Activated T-cell treated with anti-CD3 and anti-CD28 coated beads, Interleukin-2, amount 50 U/mL, for 72 hours (primary cell): ENCODE results near the gene GPR180. TPM values are rescaled to one million over a fixed set of nuclear protein-coding genes. Genes with fewer than 3 reads are reported as not detected.
A peak's percentile ranks its signal among the peaks of the same experiment; 100 is the strongest.

Experiments used
- ATAC-seq, 2 donors: fragments of 150-1000 bp; cut with Tn5 transposase; replicated peaks in 1 of 2; 2 replicates each; pipeline ENCODE4 v1.10.0; 2021; ENCODE audit warnings: moderate library complexity in 2 of 2, mild to moderate bottlenecking in 1 of 2
- DNase-seq, 2 donors: peaks; one replicate each; pipeline ENCODE4 v3.0.0; 2021 to 2022; ENCODE audit warnings: mixed read lengths in 1 of 2
- H3K27ac Mint-ChIP-seq: one replicate; pipeline ENCODE4 v1.8.0; 2022; ENCODE audit warnings: mild to moderate bottlenecking, moderate library complexity, mixed read lengths
- H3K27me3 Mint-ChIP-seq: one replicate; pipeline ENCODE4 v1.8.0; 2022; ENCODE audit warnings: low read depth, mixed read lengths
- H3K36me3 Mint-ChIP-seq, 2 donors: one replicate each; pipeline ENCODE4 v1.8.0; 2022; ENCODE audit warnings: mixed read lengths in 2 of 2, mild to moderate bottlenecking in 1 of 2; ENCODE audit not compliant: insufficient read depth in 2 of 2
- H3K4me1 Mint-ChIP-seq: one replicate; pipeline ENCODE4 v1.8.0; 2022; ENCODE audit warnings: low read depth, mixed read lengths
- H3K4me3 Mint-ChIP-seq, 2 donors: one replicate each; pipeline ENCODE4 v1.8.0; 2022; ENCODE audit warnings: mild to moderate bottlenecking in 2 of 2, mixed read lengths in 2 of 2, moderate library complexity in 2 of 2
- H3K9me3 Mint-ChIP-seq, 2 donors: one replicate each; pipeline ENCODE4 v1.8.0; 2022; ENCODE audit warnings: mixed read lengths in 2 of 2
- total RNA-seq, 2 donors: library from RNA; stranded (reverse); gene quantifications; one replicate each; pipeline ENCODE4 v1.2.3, GENCODE V29; 2022

GPR180 gene
- total RNA-seq, 2 donors from 2014 or later: 7.6 to 7.9 TPM

DNA sequence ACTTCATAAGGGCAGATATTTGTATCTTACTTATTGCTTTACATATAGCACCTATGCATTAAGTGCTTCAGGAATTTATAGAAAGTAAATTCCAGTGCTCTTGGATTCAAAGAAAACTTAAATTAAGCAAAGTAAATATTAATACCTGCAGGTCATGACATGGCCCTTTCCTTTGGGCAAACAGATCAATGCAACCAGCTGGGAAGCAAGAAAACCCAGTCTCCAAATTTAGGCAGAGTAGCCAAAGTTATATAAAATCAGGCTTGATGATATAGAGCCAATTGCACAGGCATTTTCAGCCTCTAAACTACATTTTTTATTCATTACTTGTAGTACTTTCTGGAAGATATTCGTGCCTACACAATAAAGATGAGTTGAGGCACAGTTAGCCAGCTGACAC, 22.6 kb upstream of the GPR180 start:
- Mint-ChIP-seq H3K27me3 (no peaks in the 10 kb centered on the region), H3K4me3 (no peak overlapping the region), H3K27ac (no peak overlapping the region), H3K36me3 (peaks cover 8 to 35% of the 10 kb centered on the region in 2 donors), H3K4me1 (no peaks in the 10 kb centered on the region), H3K9me3 (no peaks in the 10 kb centered on the region)
- ATAC-seq (no peak), DNase-seq (no peak)

DNA sequence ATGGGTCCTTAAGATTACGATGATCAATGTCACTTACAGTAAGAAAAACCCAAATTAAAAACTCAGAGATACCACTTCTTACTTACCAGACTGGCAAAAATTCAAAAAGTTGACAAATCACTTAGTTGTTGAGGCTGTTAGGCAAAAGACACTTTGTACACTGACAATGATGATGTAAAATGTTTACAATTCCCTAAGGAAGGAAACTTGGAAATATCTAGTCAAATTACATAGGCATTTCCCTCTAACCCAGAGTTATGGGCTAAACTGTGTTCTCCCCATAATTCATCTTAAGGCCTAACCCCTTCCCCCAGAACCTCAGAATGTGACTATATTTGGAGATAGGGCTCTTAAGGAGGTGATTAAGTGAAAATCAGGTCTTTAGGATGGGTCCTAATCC, 17.7 kb upstream of the GPR180 start:
- Mint-ChIP-seq H3K36me3 (peaks cover 17 to 44% of the 10 kb centered on the region in 2 donors), H3K9me3 (no peaks in the 10 kb centered on the region), H3K27me3 (no peaks in the 10 kb centered on the region), H3K27ac (no peak overlapping the region), H3K4me3 (no peak overlapping the region), H3K4me1 (peaks cover 5% of the 10 kb centered on the region)
- ATAC-seq (no peak), DNase-seq (no peak)

GRCh38 chr13:94585543-94586101, 16.0 kb upstream of the GPR180 start:
- H3K9me3 Mint-ChIP-seq: no peaks in the 10 kb centered on the region
- peaks cover 15% of the 10 kb centered on the region for H3K4me1 Mint-ChIP-seq
- no peak overlapping the region for H3K4me3 Mint-ChIP-seq
- DNase-seq (no peak), ATAC-seq (no peak)
- H3K36me3 Mint-ChIP-seq: peaks cover 21 to 39% of the 10 kb centered on the region in 2 donors
- H3K27me3 Mint-ChIP-seq: no peaks in the 10 kb centered on the region
- no peak overlapping the region for H3K27ac Mint-ChIP-seq

GRCh38 chr13:94586371-94586770, 15.3 kb upstream of the GPR180 start:
- Mint-ChIP-seq H3K4me1 (peaks cover 23% of the 10 kb centered on the region), H3K27me3 (no peaks in the 10 kb centered on the region), H3K9me3 (no peaks in the 10 kb centered on the region), H3K4me3 (no peak overlapping the region), H3K36me3 (peaks cover 19 to 37% of the 10 kb centered on the region in 2 donors), H3K27ac (no peak overlapping the region)
- ATAC-seq (no peak), DNase-seq (no peak)

DNA sequence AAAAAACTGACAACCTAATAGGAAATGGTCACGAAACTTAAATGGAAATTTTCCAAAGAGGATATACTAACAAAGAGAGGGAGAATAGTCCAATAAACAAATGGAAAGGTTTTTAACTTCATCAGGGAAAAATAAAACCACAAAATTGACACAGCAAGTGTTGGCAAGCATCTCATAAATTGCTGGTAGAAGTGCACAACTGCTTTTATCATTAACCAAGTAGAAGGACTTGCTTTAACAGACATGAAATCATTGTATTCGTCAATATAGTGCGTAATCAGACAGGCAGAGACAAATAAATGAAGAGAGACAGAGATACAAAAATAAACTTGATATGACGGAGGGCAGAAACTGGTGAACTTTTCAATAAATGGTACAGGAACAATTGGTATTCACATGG, 13.1 kb upstream of the GPR180 start:
- Mint-ChIP-seq H3K4me1 (peaks cover 33% of the 10 kb centered on the region), H3K27me3 (no peaks in the 10 kb centered on the region), H3K36me3 (peaks cover 15 to 32% of the 10 kb centered on the region in 2 donors), H3K27ac (peak overlapping the region; percentile 77), H3K9me3 (no peaks in the 10 kb centered on the region), H3K4me3 (no peak overlapping the region)
- no peak for DNase-seq
- ATAC-seq: no peak

DNA sequence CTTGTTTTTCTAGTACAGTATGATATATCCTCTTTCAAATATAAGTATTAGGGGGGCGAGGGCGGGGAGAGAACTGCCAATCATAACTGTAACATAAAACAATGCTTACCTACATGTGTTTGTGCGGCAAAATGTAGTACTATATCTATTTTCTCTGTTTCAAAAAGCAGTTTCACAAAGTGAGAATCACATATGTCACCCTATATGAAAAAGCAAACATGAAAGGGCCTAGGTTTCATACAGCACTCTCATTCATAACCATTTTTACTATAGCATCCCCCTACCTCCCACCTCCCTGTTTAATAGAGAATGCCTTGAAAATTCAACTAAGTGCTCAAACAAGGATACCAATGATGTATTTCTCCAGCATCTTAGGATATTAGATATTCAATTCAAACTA, 10.9 kb upstream of the GPR180 start:
- Mint-ChIP-seq H3K4me1 (peaks cover 52% of the 10 kb centered on the region), H3K9me3 (no peaks in the 10 kb centered on the region), H3K27ac (no peak overlapping the region), H3K36me3 (peaks cover 23 to 28% of the 10 kb centered on the region in 2 donors), H3K4me3 (peak overlapping the region in 1 of 2 donors; percentile 37), H3K27me3 (no peaks in the 10 kb centered on the region)
- DNase-seq (no peak), ATAC-seq (peak in 1 of 2 donors; percentile 28)

DNA sequence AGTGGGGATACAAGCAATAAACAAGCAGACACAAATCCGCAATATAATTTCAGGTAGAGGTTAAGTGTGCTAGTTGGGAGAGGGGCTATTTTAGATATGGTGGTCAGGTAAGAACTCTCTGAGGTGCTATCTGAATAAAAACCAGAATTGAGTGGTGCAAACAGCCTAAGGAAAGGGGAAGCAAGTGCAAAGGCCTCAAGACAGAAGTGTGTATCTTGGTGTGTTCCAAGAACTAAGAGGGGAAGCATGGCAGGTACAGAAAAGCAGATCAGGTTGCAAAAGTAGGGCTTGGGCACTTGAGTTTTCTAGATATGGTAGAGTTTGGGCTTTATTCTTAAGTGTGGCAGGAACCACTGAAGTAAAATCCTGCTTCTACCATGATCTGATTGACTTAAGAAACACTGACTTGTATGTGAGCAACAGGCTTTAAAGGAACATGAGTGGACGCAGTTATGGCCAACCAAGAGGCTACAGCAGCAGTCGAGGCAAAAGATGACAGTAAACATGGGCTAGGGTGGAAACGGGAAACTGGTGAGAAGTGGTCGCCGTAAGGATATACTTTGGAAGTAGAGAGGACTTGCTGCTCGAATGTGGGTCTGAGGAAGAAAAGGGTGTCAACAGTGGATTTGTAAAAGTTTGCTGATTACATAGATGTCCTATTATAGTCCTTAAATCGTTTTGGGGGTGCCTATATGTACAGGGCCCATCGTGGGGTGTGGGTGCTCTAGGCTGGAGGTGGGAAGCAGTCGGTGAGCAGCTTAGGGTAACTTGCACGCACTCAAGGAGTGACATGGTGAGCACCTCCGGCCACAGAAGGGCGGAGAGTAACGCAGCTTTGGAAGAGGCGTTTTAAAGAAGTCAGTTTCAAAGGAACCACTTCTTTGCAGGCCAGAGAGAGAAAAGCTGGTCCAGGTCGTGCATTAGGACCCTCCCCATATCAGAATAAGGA, 6.4 kb upstream of the GPR180 start:
- Mint-ChIP-seq H3K4me3 (peak overlapping the region; percentile 92), H3K9me3 (peaks cover 0 to 3% of the 10 kb centered on the region in 2 donors), H3K27me3 (no peaks in the 10 kb centered on the region), H3K4me1 (peaks cover 50% of the 10 kb centered on the region), H3K27ac (peak overlapping the region; percentile 92), H3K36me3 (peaks cover 12% of the 10 kb centered on the region in 2 donors)
- DNase-seq: peak; percentile 48 to 51
- peak; percentile 67 to 76 for ATAC-seq

DNA sequence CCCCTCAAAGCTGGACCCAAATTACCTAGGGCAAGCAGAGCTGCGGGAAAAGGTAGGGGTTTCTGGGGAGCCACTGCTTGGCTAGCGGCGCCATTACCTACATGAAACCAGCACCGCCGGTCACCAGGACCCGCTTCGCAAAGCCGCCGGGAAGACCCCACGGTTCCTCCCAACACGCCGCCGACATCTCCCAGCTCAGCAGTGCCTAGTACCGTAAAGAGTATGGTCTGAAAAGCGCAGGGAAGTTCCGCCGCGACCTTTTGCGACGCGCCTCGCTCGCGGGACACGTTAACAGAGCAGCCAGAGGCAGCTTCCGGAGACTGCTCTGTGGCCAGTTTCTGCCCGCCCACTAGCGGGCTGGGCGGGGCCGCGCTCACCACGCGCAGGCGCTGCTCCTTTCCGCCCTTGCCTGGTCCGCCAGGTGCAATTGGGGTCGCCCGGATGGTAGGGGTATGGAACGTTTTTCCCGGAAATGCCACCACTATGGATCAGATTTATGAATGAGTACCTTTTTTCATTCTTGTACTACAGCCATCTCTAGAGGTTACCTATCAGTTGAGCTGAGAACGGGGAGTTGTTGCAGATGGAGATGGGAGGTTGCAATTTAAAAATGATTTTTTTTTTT, 5.6 kb upstream of the GPR180 start, which contains the start of gene TGDS:
Gene TGDS (minus strand): TSS at position 203 of the 625 bp plus-strand sequence. CDS start 16 bp downstream, at position 187.
- Mint-ChIP-seq H3K4me3 (peak within 1 kb of the TSS; percentile 92), H3K4me1 (peaks cover 50% of the 10 kb centered on the region), H3K27ac (peak within 1 kb of the TSS; percentile 92), H3K27me3 (no peaks in the 10 kb centered on the region), H3K9me3 (peaks cover 5 to 6% of the 10 kb centered on the region in 2 donors), H3K36me3 (peaks cover 14 to 17% of the 10 kb centered on the region in 2 donors)
- DNase-seq: peak; percentile 91 to 92
- ATAC-seq: peak; percentile 97 to 98

GRCh38 chr13:94596575-94596971, 5.1 kb upstream of the GPR180 start:
- no peak for DNase-seq
- Mint-ChIP-seq H3K9me3 (peaks cover 5 to 6% of the 10 kb centered on the region in 2 donors), H3K27me3 (no peaks in the 10 kb centered on the region), H3K27ac (peak overlapping the region; percentile 92), H3K4me3 (peak overlapping the region; percentile 92), H3K36me3 (peaks cover 14 to 17% of the 10 kb centered on the region in 2 donors), H3K4me1 (peaks cover 46% of the 10 kb centered on the region)
- ATAC-seq: no peak

DNA sequence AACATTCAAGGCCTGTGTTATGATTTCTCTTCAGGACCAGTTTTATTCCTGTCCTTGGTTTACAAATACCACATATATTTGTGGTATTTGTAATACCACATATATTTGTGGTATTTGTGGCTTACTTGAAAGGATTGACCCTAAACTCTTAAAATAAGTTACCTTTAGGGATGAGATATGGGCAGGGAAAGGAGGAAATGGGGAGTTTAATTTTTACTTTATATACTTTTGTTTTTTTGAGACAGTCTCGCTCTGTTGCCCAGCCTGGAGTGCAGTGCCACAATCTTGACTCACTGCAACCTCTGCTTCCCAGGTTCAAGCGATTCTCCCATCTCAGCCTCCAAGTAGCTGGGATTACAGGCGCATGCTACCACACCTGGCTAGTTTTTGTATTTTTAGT, 3.4 kb upstream of the GPR180 start:
- no peak overlapping the region for H3K27ac Mint-ChIP-seq
- H3K36me3 Mint-ChIP-seq: peaks cover 12 to 14% of the 10 kb centered on the region in 2 donors

GRCh38 chr13:94599877-94600276, 1.8 kb upstream of the GPR180 start:
- no peak for DNase-seq
- H3K36me3 Mint-ChIP-seq: peaks cover 12% of the 10 kb centered on the region in 2 donors
- H3K27me3 Mint-ChIP-seq: no peaks in the 10 kb centered on the region
- H3K4me3 Mint-ChIP-seq: no peak overlapping the region
- peaks cover 32% of the 10 kb centered on the region for H3K4me1 Mint-ChIP-seq
- no peak for ATAC-seq
- H3K27ac Mint-ChIP-seq: no peak overlapping the region
- peaks cover 5 to 6% of the 10 kb centered on the region in 2 donors for H3K9me3 Mint-ChIP-seq

More for the DNA sequence above, 3.4 kb upstream of the GPR180 start:
- DNase-seq (no peak), ATAC-seq (no peak)
- Mint-ChIP-seq H3K27me3 (no peaks in the 10 kb centered on the region), H3K9me3 (peaks cover 5 to 6% of the 10 kb centered on the region in 2 donors), H3K4me3 (no peak overlapping the region), H3K4me1 (peaks cover 45% of the 10 kb centered on the region)

DNA sequence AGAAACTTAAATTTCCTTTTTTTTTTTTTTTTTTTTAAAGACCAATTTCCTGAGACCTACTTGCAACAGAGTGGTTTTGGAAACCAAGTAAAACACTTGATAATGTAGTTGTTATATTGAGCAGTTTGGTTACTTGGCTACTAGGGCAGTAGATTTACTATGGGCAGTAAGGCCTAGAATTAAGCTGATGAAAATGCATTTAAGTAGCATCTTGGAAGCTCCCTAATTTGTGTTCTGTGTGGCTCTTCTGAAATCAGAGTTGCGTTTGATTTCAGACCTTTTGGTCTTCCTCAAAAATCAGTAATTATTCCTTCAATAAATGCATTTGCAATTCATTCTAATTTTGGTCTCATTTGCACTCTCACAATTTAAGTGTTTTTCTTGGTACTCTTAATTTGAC, 810 bp downstream of the GPR180 start:
- peak overlapping the region; percentile 84 to 87 for H3K4me3 Mint-ChIP-seq
- no peaks in the 10 kb centered on the region for H3K27me3 Mint-ChIP-seq
- ATAC-seq (no peak), DNase-seq (no peak)
- peaks cover 29% of the 10 kb centered on the region for H3K4me1 Mint-ChIP-seq
- H3K36me3 Mint-ChIP-seq: peaks cover 4 to 11% of the 10 kb centered on the region in 2 donors
- H3K27ac Mint-ChIP-seq: peak overlapping the region; percentile 88
- H3K9me3 Mint-ChIP-seq: peaks cover 3 to 5% of the 10 kb centered on the region in 2 donors

DNA sequence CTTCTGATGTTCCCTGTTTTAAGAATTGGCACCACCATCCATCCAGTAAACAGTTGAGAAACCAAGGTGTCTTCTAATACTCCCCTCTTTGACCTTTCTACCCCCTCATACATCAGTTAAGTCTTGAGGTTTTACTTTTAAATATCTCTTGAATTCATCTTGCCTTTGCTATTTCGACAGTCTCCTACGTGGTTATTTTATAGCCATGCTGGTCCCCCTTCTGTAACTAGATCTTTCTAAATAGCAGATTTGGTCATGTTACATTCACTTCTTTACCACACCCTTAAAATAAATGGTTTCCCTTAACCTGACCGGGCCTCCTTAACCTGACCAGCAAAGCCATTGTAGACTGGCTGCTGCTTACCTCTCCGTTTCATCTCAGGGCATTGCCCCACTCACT, 5.4 kb downstream of the GPR180 start:
- peaks cover 2 to 13% of the 10 kb centered on the region in 2 donors for H3K36me3 Mint-ChIP-seq
- DNase-seq: no peak
- ATAC-seq: no peak
- no peaks in the 10 kb centered on the region for H3K27me3 Mint-ChIP-seq
- no peak overlapping the region for H3K4me3 Mint-ChIP-seq
- H3K27ac Mint-ChIP-seq: peak overlapping the region; percentile 68
- H3K9me3 Mint-ChIP-seq: no peaks in the 10 kb centered on the region
- peaks cover 29% of the 10 kb centered on the region for H3K4me1 Mint-ChIP-seq
